Measurements from ENCODE around the gene FGF21.
A peak's percentile ranks its signal among the peaks of the same experiment; 100 is the strongest.

The FGF21 gene

DNA sequence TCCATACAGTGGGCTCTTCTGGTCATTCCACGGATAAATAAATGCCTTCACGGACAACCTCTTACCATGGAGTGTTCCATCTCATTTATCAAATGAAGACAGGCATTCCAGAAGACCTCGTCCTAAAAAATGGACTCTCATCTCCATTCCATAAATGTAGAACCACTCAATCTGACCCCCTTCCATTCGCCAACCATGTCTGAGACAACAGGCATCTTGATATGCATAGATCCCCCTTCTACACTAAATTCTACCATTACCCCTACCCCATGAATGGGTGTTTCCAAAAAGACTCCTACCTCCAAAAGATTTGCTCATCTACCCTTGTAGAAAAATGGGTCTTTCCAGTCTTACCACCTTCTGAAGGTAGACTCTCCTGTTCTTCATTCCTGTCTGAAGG lies 23.9 kb upstream of the FGF21 start:
- FAIRE-seq = no peak

DNA sequence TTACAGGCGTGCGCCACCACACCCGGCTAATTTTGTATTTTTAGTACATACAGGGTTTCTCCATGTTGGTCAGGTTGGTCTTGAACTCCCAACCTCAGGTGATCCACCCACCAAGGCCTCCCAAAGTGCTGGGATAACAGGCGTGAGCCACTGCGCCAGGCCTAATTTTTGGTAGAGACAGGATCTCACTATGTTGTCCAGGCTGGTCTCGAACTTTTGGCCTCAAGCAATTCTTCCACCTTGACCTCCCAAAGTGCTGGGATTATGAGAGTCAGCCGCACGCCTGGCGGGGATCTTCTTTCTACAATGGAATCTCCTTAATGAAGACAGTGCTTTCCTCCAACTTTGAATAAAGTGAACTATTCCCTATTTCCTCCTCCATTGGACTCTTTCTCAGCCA lies 20.7 kb upstream of the FGF21 start:
- FAIRE-seq = no peak

DNA sequence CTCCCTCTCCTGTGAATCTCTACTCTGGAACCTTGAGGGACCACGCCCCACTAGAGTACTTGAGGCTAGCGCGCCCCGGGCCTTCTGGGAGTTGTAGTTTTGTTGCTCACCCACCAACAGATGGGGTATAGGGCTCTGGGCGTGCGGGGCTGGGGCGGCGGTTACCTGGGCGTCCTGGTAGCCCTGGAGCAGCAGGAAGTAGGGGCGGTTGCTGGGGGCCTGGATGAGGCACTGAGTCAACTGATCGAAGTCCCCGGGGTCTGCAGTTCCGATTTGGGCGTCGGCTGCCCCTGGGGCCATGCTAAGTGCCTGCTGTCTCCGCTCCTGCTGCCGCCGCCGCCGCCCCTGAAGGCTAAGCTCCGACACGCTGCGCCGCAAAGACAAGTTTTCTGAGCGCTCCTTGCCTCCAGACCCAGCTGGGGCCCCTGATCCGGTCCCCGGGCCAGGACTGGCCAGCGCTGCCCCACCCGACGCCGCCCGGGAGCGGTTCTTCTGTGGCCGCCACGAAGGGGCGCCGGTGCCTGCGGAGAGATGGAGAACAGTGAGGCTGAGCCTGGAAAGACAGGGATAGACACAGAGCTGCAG lies 20.2 kb upstream of the FGF21 start:
- peak; percentile 23 for FAIRE-seq

DNA sequence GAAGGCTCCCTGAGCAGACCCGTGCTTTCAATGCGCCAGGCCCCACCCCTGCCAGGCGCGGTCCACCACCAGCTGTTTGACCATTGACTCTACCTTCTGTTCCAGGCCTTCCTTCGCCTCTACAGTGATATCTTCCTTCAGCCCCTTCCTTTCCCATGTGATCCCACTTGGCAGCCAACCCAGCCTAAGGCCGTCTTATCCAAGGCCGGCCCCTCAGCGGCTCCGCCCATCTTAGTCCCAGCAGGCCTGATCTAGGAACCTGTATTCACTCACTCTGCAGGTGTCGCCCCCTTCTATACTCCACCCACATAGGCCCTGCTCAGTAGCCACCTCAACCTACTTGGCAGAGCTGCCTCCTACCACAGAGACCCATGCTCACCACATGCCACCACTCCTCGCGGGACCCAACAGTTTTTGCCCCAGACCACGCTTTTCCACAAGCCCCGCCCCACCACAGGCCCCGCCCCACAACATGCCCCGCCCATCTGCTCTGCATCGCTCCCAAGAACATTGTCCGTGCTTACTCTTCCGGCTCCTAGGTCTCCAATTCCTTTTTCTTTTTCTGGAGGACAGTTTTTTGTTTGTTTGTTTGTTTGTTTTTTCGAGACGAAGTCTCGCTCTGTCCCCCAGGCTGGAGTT lies 17.8 kb upstream of the FGF21 start:
- FAIRE-seq = no peak

DNA sequence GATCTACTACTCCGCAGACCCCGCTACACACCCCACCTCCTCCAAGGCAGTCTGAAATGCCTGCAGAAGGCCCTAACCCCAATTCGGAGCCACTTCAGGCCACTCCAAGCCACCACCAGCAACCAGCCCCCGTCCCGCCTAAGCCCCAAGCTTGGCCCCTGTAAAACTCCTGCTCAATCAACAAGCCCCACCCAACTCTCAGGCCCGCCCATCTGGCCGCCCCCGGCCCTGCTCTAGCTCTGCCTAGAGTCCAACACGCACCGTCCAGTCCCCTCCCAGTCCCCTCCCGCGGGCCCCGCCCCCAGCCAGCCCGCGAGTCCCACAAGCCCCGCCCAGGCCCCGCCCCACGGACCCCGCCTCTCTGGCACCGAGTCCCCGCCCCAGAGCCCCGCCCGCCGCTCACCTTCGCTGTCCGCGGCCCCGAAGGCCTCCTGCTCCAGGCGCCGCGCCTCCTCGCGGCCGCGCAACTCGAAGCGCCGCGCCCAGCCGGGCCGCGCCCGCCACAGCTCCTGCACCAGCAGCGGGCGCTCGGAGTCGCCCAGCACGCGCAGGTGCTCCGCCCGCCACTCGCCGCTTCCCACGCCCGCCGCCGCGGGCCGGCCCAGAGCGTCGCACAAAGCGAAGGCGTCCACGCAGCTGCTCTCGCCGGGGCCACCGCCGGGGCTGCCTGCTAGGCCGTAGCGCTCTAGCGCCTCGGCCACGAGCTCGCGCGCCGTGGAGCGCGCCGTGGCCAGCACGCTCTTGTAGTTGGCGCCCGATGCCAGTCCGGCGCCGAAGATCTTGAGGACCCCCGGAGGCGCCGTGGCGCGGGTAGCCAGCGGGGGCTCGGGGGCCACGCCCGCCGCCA lies 16.5 kb upstream of the FGF21 start:
- FAIRE-seq = no peak

DNA sequence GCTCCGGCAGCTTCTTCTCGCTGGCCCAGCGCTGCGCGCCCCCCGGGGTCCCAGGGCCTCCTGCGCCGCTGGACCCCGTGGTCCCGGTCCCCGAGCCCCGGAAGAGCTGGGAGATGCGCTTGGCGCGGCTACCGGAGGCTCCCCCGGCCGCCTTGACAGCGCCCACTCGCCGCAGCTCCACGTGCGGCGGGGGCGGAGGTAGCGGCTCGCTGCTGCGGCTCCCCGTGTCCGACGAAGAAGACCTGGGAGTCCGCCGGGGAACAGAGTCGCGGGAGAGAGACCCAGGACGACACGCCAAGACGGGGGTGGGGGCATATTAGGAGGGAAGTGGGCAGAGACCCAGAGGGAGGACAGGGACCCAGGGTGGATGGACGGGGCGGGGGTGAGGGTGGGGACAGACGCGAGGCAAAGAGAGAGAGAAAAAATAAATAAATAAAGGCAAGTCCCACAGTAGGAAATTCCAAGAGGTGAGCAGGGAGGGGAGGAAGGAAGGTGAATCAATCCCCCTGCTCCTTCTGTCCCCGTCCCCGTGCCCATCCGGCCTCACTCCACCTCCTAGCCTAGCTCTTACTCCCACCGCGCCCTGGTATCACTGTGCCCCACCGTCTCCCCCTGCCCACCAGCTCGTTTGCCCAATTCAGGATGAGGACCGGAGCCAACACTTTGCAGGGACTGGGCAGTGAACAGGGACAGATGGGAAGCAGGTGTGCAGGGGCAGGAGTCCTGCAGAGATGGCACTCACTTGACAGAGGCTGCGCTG lies 15.7 kb upstream of the FGF21 start:
- FAIRE-seq = no peak

DNA sequence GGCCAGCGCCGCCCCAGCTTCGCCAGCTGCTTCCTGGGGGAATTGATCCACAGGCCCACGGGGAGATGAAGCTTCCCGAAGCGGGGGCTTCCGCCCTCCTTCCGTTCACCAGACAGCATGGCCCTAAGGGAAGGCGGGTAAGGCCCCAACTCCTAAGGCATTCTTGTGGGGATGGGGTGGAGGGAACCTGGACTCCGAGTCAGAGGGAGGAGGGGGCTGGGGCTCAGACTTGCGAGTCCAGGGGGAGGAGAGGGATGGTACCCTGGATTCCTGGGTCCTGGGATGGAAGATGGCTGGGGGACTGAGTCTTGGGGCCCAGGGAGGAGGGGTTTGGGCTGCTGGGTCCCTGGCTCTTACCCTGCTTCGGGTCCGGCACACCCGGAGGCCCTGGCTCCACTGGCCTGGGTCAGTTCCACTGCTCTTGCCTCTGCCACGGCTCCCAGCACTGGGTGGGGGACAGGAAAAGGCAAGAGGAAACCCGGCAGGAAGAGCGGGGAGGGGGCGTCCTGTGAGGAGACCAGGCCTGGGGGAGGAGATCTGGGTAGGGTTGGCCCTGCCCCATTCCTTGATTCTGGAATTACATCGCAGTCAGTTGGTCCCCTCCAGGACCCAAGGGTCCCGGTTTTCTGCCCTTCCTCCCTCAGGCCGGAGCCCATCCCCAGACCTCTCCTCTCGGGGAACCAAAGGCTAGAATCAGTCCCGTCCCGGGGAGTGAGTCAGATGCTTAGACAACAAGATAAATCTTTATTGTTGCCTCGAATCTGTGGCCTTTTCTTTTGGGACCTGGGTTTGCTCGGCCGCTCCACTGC lies 15.0 kb upstream of the FGF21 start, which contains the start of gene RASIP1:
Gene RASIP1 (minus strand): TSS at position 447 of the 809 bp plus-strand sequence. CDS start 328 bp downstream, at position 119.
- FAIRE-seq = no peak

DNA sequence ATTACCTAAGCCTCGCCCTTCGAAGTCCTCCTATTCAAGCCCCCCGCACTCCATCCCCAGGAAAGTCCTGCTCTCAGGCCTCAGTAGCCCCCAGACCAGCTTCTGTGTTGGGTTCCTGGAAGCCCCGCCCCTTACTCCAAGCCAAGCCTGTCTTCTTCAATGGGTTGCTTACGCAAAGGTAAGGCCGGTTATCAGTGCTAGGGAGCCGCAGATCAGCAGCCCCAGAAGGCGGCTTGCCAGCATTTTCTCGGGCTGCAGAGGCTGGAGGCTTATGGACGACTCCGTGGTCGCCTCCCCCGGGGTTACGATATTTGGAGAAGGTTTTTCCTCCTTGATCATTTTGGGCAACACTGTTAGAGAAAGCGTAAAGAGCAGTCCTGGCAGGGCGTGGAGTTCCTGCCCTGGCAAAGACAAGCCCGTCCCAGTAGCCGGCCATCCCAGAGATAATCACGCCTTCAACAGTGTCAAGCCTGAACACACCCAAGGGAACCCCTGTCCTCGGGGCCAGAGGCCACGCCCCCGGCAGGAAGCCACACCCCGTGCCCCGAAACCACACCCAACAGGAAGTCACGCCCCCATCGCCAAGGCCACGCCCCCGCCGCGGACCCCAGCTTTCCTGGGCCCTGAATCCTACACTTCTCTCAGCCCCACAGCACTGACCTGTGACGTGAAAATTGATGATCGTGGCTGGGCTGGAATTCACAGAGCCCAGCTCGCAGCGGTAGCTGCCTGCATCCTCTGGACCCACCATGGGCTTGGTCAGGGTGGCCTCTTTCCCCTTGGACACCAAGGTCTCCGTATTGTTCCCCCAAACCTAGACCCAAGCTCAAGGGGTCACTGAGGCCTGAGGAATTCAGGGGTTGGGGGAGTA lies 14.0 kb upstream of the FGF21 start:
- FAIRE-seq = no peak

DNA sequence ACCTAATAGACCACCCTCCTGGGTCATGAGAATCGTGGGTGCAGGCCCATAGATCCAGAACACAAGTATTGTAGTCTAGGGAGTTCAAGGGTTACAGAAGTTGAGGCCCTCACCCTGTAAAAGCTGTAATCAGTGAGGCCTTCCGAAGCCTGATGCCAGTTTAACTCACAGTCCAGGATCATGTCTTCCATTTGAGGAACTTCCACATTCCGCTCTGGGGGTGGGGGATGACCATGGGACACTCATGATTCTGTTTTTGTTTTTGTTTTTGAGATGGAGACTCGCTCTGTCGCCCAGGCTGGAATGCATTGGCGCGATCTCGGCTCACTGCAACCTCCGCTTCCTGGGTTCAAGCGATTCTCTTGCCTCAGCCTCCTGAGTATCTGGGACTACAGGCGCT lies 13.2 kb upstream of the FGF21 start:
- FAIRE-seq = no peak

DNA sequence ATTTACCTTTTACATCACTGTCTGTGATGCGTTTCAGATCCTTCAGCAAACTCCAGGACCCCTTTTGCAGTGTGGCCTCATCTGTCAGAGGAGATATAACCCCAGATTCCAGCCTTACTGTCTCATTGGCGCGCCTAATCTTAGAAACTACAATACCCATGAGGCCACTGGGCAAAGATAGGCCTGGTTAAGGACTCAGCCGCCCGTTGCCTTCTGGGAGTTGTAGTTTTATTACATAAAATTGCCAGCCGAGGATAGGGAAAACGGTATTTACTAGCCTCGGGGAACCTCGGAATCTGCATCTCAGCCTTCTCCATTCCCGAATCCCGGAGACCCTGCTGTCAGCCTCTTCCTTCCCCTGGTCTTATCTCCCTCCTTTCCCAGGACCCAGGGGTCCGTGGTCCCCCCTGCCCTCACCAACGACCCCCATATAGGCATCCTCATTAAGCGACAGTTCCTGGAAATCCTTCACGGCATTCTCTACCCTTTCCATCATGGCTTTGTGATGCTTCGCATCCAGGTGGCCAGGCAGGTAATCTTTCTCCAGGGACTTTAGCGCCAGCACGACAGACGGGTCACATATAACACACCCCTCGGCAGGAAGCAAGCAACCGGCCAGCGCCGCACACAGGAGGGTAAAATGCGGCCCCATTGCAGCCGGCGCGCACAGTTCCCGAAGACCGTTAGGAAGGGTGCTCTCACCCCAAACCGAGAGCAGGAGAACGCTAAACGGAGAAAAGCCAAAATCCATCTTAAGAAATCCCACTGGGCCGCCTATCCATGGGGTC lies 9.9 kb upstream of the FGF21 start:
- peak; percentile 15 for FAIRE-seq

DNA sequence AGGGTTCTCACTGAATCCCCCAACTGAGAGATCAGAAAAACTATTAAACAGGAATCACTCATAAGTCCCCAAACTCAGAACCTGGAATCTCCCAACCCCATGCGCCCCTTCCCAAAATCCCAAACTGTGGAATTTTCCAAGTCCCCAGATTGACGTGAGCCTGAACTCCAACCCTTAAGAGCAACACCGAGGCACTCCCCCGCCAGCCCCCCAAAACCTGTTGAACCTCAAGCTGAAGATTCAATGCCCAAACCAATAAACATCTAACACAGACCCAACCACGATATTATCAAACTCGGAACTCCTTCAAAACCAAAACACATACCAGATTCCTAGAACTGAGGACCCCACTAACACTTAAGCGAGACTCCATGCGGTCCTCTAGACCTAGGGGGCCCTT lies 9.2 kb upstream of the FGF21 start:
- no peak for FAIRE-seq

DNA sequence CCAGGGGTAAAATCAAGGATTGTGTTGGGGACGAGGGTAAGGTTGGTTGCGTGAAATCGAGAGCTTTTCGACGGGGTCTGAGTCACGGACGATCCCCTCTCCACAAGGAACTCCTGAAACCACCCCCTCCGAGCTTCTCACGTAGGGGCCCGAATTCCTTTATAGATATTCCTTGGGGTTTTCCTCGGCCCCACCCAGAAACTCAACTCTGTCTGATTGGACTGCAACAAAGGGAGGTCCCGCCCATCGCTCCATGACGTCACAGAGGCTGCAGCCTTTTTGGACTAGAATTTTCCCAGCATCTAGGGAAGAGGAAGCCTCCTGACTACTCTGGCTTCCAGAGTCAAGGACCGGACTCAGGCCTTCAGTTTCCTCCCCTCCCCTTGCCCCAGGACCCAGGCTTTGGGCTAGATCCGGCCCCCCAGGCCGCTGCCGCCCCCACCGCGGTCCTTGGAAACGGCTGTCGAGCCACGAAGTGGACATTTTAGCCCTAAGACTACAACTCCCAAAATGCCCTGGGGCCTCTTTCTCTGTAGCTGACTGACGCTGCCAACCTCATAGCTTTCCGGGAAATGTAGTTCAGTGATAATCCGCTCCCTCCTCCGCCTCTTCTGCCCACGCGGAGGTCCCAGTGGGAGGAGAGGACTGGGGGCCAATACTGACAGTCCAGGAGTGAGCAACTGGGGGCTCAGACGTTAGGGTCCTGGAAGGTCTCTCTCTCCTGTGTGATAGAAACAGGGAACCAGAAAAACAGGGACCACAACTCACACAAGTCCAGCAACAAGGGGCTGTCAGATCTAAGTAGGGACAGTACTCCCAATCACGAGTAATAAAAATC lies 8.4 kb upstream of the FGF21 start, which contains the start of gene IZUMO1:
Gene IZUMO1 (minus strand): TSS at position 172 of the 838 bp plus-strand sequence. CDS start 1,050 bp downstream, outside the sequence.
- FAIRE-seq = peak; percentile 66

DNA sequence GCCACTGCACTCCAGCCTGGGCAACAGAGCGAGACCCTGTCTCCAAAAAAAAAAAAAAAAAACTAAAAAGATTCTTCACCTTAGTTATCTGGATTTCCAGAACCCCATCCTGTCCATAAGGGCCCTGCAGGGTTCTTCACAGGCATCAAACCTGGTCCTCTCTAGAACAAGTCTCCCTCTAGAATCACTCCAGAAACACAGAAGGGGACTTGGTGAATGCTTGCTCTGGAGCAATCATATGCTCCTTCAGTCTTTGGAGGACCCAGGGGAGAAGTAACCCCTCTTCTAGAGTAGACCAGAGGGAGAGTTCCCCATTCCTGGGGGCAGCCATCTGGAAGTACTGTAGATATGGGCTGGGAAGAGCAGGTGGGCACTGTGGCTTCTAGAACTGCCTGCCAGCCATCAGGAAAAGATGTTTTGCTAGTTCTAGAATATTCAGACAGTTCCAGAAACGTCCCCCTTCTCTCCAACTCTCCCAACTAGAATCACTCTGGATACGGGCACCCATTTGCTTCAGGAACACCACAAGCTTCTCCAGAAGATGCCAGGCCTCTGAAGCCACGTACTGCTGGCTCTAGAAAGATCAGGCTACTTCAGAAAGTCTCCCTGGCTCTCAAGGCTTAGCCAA lies 5.6 kb upstream of the FGF21 start:
- no peak for FAIRE-seq

DNA sequence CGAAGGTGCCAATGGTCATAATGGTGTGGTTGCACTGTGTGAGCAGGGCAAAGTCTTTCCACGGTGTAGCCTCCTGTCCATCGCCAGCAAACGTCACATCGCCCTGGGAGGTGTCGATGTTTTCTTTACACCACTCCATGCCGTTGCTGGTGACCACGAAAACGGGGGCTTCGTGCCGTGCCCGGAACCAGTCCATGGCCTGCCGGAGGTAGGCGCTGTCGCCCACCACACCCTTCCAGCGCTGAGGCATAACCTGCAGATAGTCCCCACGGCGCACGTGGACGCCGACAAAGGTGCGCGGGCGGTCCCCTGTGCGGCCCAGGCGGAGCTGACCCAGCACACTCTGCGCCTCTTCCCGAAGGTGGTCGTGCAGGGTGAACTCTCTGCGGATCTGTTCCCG lies 5.0 kb upstream of the FGF21 start:
- no peak for FAIRE-seq

DNA sequence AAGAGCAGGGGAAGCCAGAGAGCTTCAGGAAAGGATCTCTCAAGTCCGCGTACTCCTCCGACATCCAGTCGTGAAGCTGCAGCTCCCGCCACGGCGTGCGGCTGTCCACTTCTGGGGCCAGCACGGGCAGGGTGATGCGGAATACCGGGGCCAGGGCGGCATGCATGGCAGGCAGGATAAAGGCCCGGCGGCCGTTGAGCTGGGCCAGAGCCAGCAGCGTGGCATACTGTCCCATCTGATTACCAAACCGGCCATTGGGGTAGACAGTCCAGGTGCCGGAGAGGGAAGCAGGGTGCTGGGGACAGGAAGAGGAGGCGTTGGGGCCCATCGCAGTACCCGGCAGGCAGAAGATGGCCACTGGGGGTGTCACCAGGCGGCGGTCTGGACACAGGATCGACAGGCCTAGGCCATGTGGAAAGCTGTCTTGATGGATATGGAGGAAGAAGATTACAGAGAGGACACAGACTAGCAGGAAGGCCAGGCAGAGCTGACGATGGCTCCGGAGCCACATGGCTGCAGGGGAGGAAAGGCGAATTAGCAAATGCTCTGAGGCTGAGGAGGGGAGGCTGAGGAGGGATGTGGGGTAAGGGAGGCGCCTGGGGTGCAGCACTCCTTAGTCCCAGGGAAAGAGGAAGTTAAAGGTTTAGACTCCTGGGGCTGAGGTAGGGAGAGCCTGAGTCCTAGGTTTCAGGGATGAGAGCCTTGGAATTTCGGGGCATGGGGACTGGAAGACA lies 4.4 kb upstream of the FGF21 start:
- no peak for FAIRE-seq

DNA sequence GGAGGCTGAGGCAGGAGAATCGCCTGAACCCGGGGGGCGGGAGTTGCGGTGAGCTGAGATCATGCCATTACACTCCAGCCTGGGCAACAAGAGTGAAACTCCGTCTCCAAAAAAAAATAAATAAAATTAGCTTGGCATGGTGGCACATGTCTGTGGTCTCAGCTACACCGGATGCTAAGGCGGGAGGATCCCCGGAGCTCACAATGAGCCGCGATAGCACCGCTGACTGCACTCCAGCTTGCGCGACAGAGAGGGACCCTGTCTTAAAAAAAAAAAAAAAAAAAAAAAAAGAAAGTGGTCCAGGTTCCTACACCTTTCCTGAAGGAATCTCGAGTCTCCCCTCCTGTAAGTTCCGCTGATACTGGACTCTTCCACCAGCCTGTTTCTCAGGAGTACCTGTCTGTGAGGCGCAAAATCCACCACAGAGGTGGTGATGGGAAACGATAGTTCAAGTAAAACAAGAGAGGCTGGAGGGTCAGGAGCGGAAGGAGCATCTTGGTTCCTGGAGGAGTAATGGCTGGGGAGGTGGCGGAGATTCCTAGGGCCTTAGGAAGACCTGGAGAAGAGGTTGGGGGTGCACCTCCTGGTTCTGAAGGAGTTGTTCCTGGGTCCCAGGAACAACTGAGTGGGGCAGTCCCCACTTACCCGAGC lies 3.4 kb upstream of the FGF21 start:
- no peak for FAIRE-seq

DNA sequence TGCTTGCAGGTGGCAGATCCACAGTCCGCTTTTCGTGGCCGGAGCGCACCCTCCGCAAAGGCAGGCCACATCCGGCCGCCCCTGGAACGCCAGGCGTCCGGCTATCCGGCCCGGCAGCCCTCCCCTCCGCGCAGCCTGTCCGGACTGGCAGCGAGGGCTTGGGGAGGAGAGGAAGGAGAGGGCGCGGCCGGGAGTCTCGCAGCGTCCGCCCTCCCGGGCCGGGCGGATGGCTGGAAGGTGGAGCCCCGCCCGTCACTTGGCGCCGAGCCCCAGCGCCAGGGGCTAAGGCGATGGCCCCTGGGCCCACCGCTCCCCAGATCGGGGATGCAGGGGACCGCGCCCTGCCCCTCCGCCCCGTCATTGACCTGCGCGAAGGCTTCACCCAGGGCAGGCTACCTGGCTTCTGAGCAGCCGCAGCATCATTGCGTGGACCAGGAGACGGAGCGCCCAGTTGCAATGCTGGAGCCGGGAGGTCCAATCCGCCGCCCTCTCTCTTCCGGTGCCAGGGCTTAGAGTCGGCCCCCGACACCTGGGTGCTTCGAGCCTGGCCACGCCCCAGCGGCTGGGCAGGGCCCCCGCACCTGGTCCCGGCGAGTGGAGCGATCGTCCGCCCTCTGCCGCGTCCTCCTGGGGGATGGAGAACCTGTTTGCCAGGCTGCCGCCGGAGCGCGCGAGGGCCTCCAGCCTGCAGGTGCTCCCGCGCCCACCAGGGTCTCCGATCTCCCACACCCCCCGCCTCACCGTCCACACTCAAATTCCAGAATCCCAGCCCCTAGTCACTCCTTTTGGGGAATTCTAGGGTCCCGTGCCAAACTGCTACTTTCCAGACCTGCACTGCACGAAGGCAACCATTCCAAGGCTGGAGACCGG lies 2.6 kb upstream of the FGF21 start, which contains the start of gene FUT1:
Gene FUT1 (minus strand): TSS at position 146 of the 870 bp plus-strand sequence. CDS start 1,360 bp downstream, outside the sequence.
- FAIRE-seq = no peak

Data from G401.6 (cell line).